Measurements from ENCODE around the gene TUBA3C. TPM values are rescaled to one million over a fixed set of nuclear protein-coding genes. Genes with fewer than 3 reads are reported as not detected.

The TUBA3C gene
- total RNA-seq, 2 experiments from 2014 or later = not detected

DNA sequence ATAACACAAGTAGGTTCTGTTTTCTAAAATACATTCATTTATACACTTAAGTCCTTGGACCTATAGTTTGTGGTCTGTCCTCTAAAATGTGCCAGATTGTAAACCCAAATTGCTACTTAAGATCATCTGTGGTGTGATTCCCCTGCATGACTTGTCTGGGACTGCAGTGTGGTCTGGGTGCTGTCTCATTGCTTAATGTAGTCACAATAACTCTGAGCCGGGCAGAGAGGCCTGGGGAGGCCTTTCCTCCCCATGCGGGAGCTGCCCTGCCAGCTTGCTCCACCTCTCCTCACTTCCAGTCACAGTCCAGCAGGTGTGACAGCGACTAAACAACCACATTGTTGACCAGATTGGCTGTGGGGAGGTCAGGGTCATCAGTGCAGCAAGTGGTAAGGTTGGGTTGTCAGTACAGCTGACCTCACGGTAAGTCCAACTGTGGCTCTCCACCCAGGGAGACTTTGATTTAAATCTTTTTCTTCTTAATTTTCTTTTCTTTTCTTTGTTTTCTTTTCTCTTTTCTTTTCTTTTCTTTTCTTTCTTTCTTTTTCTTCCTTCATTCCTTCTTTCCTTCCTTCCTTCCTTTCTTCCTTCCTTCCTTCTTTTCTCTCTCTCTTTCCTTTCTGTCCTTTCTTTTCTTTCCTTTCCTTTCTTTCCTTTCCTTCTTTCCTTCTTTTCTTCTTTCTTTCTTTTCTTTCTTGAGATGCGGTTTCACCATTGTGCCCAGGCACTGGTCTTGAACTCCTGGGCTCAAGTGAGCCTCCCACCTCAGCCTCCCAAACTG, 4.4 kb upstream of the TUBA3C start:
- intact Hi-C loops (cut with micrococcal nuclease; ENCODE audit: unreplicated experiment) = no loop called here
- H2AFZ ChIP-seq (ENCODE audit: low read length) = no peak overlapping the region
- no peaks in the 10 kb centered on the region for H3K36me3 ChIP-seq (ENCODE audit: insufficient read depth, low read length)
- no peak overlapping the region for H3K4me2 ChIP-seq (ENCODE audit: low read length)
- H3K9me2 ChIP-seq (ENCODE audit: insufficient read depth, low read length) = no peaks in the 10 kb centered on the region
- H3K79me2 ChIP-seq (ENCODE audit: insufficient read depth, low read depth, low read length) = no peaks in the 10 kb centered on the region
- no peak overlapping the region for H3K4me3 ChIP-seq (ENCODE audit: low read depth, low read length, poor library complexity, severe bottlenecking)
- no peak overlapping the region for H3K27ac ChIP-seq (ENCODE audit: low read depth, low read length, poor library complexity, severe bottlenecking)
- CTCF ChIA-PET (ENCODE audit: unreplicated experiment) = no interaction called here
- no peaks in the 10 kb centered on the region for H4K20me1 ChIP-seq (ENCODE audit: insufficient read depth, low read length)
- no TSS peak for BruUV-seq (replicated peaks)
- TF ChIP-seq, protein P1, sequence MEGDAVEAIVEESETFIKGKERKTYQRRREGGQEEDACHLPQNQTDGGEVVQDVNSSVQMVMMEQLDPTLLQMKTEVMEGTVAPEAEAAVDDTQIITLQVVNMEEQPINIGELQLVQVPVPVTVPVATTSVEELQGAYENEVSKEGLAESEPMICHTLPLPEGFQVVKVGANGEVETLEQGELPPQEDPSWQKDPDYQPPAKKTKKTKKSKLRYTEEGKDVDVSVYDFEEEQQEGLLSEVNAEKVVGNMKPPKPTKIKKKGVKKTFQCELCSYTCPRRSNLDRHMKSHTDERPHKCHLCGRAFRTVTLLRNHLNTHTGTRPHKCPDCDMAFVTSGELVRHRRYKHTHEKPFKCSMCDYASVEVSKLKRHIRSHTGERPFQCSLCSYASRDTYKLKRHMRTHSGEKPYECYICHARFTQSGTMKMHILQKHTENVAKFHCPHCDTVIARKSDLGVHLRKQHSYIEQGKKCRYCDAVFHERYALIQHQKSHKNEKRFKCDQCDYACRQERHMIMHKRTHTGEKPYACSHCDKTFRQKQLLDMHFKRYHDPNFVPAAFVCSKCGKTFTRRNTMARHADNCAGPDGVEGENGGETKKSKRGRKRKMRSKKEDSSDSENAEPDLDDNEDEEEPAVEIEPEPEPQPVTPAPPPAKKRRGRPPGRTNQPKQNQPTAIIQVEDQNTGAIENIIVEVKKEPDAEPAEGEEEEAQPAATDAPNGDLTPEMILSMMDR (conservative IDR thresholded peaks at IDR 0.05; ENCODE audit: low read length) = no peak
- TF ChIP-seq EZH2phosphoT487 (IDR thresholded peaks at IDR 0.05; ENCODE audit: borderline replicate concordance, low read depth, low read length) = no peak
- no peaks in the 10 kb centered on the region for H3K4me1 ChIP-seq (ENCODE audit: insufficient read depth, low read length, poor library complexity, severe bottlenecking)
- DNase-seq (ENCODE audit: low spot score) = no peak
- POLR2A ChIA-PET = no interaction called here
- no peaks in the 10 kb centered on the region for H3K9me3 ChIP-seq (ENCODE audit: low read length)

DNA sequence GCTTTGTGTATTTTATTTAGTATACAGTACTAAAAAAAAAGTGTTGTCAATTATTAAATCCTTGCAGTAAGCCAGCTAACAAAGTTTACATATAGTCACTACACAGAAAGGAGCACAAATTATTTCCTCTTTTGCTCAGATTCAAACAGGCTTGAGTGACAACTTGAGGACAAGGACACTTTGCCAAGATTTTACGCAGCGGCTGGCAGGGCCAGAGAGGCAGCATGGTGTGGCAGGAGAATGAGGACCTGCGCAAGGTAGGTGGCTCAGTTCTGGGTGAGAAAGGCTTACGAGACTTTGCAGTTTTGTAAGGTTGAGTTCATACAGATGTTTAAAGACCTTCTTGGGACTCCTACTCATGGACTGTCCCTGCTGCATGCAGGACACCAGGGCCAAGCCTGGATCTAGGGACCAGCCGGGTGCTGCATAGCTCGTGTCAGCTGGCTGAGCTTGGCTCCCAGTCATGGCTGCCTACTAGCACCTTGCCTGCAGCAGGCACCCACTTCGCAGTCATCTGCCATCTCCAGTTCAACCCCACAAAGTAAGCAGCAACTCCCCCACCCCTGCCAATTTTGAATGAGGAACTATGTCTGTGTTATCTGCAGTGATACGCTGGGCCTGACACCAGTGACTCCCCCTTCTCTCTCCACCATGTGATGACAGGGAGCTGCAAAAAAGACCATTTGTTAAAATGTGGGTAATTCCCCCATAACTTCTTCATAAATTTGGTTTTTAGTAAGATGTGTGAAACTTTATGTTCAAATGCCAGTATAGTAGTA, 3.7 kb upstream of the TUBA3C start:
- CTCF ChIA-PET (ENCODE audit: unreplicated experiment) = no interaction called here
- Histone ChIP-seq H3K4me1 (ENCODE audit: insufficient read depth, low read length, poor library complexity, severe bottlenecking) (no peaks in the 10 kb centered on the region), H3K36me3 (ENCODE audit: insufficient read depth, low read length) (no peaks in the 10 kb centered on the region), H3K27ac (ENCODE audit: low read depth, low read length, poor library complexity, severe bottlenecking) (no peak overlapping the region), H3K9me2 (ENCODE audit: insufficient read depth, low read length) (no peaks in the 10 kb centered on the region), H2AFZ (ENCODE audit: low read length) (no peak overlapping the region), H4K20me1 (ENCODE audit: insufficient read depth, low read length) (no peaks in the 10 kb centered on the region), H3K4me2 (ENCODE audit: low read length) (no peak overlapping the region), H3K4me3 (ENCODE audit: low read depth, low read length, poor library complexity, severe bottlenecking) (no peak overlapping the region), H3K9me3 (ENCODE audit: low read length) (no peaks in the 10 kb centered on the region), H3K79me2 (ENCODE audit: insufficient read depth, low read depth, low read length) (no peaks in the 10 kb centered on the region)
- no peak for TF ChIP-seq EZH2phosphoT487 (IDR thresholded peaks at IDR 0.05; ENCODE audit: borderline replicate concordance, low read depth, low read length)
- TF ChIP-seq, protein P1 (conservative IDR thresholded peaks at IDR 0.05; ENCODE audit: low read length) = no peak
- POLR2A ChIA-PET = no interaction called here
- BruUV-seq (replicated peaks) = no TSS peak
- DNase-seq (ENCODE audit: low spot score) = no peak
- intact Hi-C loops (cut with micrococcal nuclease; ENCODE audit: unreplicated experiment) = no loop called here

DNA sequence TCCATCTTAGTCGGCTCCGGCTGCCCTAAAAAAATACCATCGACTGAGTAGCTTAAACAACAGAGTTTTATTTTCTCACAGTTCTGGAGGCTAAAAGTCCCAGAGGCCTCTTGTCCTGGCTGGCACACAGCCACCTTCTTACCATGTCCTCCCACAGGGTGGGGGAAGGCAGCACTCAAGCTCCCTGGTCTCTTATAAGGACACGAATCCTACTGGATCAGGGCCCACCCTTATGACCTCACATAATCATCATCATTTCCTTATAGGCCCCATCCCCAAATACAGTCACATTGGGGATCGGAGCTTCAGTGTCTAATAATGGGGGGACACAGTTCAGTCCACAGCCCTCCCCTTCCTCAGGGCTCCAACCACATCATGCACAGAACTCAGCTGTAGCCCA, 2.6 kb upstream of the TUBA3C start:
- intact Hi-C loops (cut with micrococcal nuclease; ENCODE audit: unreplicated experiment) = no loop called here
- no peaks in the 10 kb centered on the region for H3K79me2 ChIP-seq (ENCODE audit: insufficient read depth, low read depth, low read length)
- TF ChIP-seq, protein P1 (conservative IDR thresholded peaks at IDR 0.05; ENCODE audit: low read length) = no peak
- no peak for TF ChIP-seq EZH2phosphoT487 (IDR thresholded peaks at IDR 0.05; ENCODE audit: borderline replicate concordance, low read depth, low read length)
- H4K20me1 ChIP-seq (ENCODE audit: insufficient read depth, low read length) = no peaks in the 10 kb centered on the region
- POLR2A ChIA-PET = no interaction called here
- no peak overlapping the region for H3K4me2 ChIP-seq (ENCODE audit: low read length)
- no peak for DNase-seq (ENCODE audit: low spot score)
- no TSS peak for BruUV-seq (replicated peaks)
- no peak overlapping the region for H3K4me3 ChIP-seq (ENCODE audit: low read depth, low read length, poor library complexity, severe bottlenecking)
- no peaks in the 10 kb centered on the region for H3K4me1 ChIP-seq (ENCODE audit: insufficient read depth, low read length, poor library complexity, severe bottlenecking)
- no peaks in the 10 kb centered on the region for H3K9me2 ChIP-seq (ENCODE audit: insufficient read depth, low read length)
- no peaks in the 10 kb centered on the region for H3K36me3 ChIP-seq (ENCODE audit: insufficient read depth, low read length)
- no peak overlapping the region for H3K27ac ChIP-seq (ENCODE audit: low read depth, low read length, poor library complexity, severe bottlenecking)
- CTCF ChIA-PET (ENCODE audit: unreplicated experiment) = no interaction called here
- H3K9me3 ChIP-seq (ENCODE audit: low read length) = no peaks in the 10 kb centered on the region
- no peak overlapping the region for H2AFZ ChIP-seq (ENCODE audit: low read length)

Measured in OCI-LY7 (cell line).